GM21526 (cell line): ENCODE data around the gene DNAJC19.

ENCODE experiments used
- ATAC-seq: cut with Tn5 transposase; IDR thresholded peaks from one replicate; pipeline ENCODE4 v1.9.1; 2021; ENCODE audit warnings: moderate library complexity; ENCODE audit not compliant: unreplicated experiment, low FRiP score

DNAJC19 gene

DNA sequence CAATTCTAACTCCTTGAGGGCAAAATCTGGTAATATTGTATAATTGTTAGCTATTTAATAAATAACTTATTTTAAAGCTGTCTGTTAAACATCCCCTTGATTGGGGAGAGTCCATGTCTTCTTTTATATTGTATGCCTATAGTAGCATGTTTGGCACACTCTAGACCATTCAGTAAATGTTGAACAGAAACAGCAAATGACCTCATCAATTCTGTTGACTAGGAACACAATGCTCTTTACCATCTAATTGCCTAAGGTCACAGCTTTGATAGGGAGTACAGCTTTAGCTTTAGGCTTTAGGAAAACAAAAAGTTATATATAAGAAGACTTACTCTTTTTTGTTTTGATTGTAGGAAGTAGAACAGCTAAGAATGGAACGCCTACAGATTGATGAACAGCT, 27.0 kb downstream of the DNAJC19 start:
- no peak for ATAC-seq

DNA sequence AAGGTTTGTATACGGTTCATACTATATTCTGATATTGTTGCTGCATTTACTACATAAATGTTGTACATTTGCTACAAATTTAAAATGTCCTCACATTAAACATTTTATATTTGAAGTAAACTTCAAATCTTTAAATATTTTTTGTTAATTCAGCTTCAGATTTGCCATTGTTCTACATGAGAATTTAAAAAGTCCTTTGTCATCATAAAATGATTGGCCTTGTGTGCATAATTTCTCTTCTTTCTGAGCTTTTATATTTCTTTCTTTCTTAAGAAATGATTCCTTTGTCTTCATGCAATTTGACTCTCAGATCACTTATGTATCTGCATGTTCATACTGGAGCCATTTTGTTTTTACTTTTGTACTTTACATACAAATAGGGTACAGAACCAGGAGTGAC, 28.0 kb downstream of the DNAJC19 start:
- no peak for ATAC-seq

DNA sequence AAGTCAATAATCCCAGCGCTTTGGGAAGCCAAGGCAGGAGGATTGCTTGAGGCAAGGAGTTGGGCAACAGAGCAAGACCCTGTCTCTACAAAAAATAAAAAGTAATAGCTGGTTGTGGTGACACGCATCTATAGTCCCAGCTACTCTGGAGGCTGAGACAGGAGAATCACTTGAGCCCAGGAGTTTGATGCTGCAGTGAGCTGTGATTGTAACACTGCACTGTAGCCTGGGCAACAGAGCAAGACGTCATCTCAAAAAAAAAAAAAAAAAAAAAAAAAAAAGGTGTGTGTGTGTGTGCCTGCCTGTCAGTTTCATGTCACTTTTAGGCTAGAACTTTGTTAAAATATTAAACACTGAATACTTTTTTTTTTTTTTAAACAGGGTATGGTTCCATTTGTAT, 28.4 kb downstream of the DNAJC19 start:
- ATAC-seq, result no peak

DNA sequence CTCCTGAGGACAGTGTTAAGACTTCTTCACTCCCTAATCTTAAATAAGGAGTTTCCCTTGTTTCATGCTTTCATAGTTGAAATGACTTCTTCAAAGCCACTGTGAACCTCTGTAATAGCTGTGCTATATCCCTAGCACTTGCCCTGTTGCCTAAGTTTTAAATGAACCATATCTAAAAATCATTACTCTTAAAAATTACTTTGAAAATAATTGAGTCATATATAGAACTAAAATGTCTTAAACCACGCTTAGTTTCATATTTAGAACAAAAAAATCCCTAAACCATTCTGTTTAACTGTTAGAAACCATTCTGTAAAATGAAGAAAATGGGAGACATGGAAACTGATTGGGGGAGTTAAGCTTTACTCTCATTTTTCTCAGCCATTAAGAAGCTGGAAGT, 29.8 kb downstream of the DNAJC19 start:
- ATAC-seq, result no peak

DNA sequence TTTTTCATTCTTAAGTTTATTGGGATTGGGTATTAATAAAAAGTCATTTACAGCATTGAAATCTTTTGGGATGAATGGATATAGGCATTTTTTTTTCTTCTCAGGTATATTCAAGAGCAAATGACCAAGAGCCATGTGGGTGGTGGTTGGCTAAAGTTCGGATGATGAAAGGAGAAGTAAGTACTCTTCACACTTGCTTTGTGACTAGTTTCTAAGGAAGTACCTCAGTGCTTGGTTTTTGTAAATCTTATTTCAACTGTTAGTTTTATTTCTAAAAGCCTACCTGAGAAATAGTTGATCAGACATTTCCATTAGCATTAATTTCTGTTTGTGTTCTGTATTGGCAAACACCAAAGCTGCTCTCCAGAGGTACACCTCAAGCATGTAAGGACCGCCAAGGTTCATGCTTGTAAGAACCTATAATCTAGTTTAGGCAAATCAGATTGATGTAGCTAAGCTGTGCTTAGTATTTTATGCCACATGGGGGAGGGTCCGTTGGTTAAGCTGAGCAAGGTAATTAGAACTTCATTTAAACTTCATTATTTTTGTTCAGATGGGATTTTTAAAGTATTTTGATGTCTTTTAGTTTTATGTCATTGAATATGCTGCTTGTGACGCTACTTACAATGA, 41.7 kb downstream of the DNAJC19 start:
- peak; percentile 79 for ATAC-seq

DNA sequence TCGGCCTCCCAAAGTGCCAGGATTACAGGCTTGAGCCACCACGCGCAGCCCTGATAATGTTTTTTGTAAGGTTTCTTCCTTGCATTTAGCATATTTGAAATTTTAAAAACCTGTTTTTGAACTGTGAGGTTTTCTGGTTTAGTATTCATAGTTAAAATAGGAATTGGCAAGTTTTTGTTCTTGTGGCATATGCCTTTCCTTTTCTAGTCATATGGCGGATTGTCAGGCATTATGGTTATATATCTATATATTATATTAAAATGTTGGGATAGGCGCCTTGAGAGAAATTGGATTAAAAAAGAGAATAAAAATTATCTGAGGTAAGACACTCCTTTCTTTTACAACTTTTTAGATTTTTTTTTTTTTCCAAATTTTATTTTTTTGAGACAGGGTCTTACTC, 48.7 kb downstream of the DNAJC19 start:
- ATAC-seq, result no peak

DNA sequence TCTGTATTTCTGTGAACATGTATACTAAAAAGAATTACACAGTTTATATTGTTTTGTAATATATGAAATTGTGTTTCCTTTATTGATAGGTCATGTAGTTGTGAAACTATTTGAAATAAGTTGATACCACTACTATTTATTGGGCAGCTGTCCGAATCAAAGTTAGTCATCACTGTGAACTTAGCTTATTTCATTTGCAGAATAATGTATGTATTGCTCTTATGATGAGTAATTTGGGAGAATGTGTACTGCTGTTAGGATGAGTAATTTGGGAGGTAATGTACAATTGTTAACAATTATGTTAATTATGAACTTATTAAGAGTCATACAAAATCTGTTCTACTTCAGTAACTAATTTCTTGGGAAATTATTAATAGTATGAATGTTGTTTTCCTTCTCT, 54.9 kb downstream of the DNAJC19 start:
- ATAC-seq, result no peak
